Measurements from ENCODE around the gene SLC24A3. TPM values are rescaled to one million over a fixed set of nuclear protein-coding genes. Genes with fewer than 3 reads are reported as not detected.

Gene SLC24A3
- total and polyA plus RNA-seq, 2 donors from 2014 or later, result 0.86 to 5.2 TPM

DNA sequence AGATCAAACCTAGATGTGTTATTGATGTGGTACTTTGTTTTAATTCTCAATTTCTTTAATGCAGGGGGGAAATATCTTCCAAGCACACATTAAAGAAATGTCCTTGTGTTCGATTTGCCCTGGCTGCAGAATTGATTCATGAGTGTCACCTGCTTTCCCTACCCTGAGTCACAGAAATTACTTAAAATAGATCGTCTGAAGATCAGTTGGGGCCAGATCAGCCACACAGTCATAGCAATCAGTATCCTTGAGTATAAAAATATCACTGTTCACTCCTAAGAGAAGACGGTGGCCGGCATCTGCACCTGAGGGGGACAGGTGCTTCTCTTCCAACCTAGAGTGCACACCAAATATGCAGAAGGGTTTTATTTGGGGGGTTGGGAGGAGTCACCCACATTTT, 430.4 kb downstream of the SLC24A3 start:
- Histone ChIP-seq H3K9ac (ENCODE audit: low read length in 3 of 3) (no peak overlapping the region), H3K36me3 (ENCODE audit: control insufficient read depth in 2 of 3, insufficient read depth in 3 of 3, low read length in 3 of 3) (no peaks in the 10 kb centered on the region), H3K9me3 (ENCODE audit: control insufficient read depth in 2 of 3, insufficient read depth in 1 of 3, low read length in 3 of 3) (no peaks in the 10 kb centered on the region), H3K27ac (ENCODE audit: low read depth in 2 of 2, low read length in 2 of 2) (no peak overlapping the region), H3K4me3 (ENCODE audit: low read length in 3 of 3) (no peak overlapping the region), H3K27me3 (ENCODE audit: control insufficient read depth, insufficient read depth, low read length) (no peaks in the 10 kb centered on the region), H3K4me1 (ENCODE audit: control insufficient read depth in 2 of 3, insufficient read depth in 2 of 3, low read depth in 1 of 3, low read length in 3 of 3) (no peaks in the 10 kb centered on the region)
- TF ChIP-seq, protein P1, sequence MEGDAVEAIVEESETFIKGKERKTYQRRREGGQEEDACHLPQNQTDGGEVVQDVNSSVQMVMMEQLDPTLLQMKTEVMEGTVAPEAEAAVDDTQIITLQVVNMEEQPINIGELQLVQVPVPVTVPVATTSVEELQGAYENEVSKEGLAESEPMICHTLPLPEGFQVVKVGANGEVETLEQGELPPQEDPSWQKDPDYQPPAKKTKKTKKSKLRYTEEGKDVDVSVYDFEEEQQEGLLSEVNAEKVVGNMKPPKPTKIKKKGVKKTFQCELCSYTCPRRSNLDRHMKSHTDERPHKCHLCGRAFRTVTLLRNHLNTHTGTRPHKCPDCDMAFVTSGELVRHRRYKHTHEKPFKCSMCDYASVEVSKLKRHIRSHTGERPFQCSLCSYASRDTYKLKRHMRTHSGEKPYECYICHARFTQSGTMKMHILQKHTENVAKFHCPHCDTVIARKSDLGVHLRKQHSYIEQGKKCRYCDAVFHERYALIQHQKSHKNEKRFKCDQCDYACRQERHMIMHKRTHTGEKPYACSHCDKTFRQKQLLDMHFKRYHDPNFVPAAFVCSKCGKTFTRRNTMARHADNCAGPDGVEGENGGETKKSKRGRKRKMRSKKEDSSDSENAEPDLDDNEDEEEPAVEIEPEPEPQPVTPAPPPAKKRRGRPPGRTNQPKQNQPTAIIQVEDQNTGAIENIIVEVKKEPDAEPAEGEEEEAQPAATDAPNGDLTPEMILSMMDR (IDR thresholded peaks at IDR 0.05; ENCODE audit: borderline replicate concordance, extremely low read depth, insufficient read depth), result no peak
- intact Hi-C loops (cut with DNase I), result no loop called here
- no peak for FAIRE-seq
- DNase-seq, result no peak

- Histone ChIP-seq H3K9me3 (ENCODE audit: control insufficient read depth in 2 of 3, insufficient read depth in 1 of 3, low read length in 3 of 3) (no peaks in the 10 kb centered on the region), H3K36me3 (ENCODE audit: control insufficient read depth in 2 of 3, insufficient read depth in 3 of 3, low read length in 3 of 3) (no peaks in the 10 kb centered on the region), H3K4me3 (ENCODE audit: low read length in 3 of 3) (no peak overlapping the region), H3K27ac (ENCODE audit: low read depth in 2 of 2, low read length in 2 of 2) (no peak overlapping the region), H3K27me3 (ENCODE audit: control insufficient read depth, insufficient read depth, low read length) (no peaks in the 10 kb centered on the region), H3K9ac (ENCODE audit: low read length in 3 of 3) (no peak overlapping the region), H3K4me1 (ENCODE audit: control insufficient read depth in 2 of 3, insufficient read depth in 2 of 3, low read depth in 1 of 3, low read length in 3 of 3) (no peaks in the 10 kb centered on the region)
- FAIRE-seq (no peak), DNase-seq (no peak)
- TF ChIP-seq, protein P1 (IDR thresholded peaks at IDR 0.05; ENCODE audit: borderline replicate concordance, extremely low read depth, insufficient read depth), result no peak
- intact Hi-C loops (cut with DNase I), result no loop called here
Observed at GRCh38 chr20:19644085-19644484, 431.6 kb downstream of the SLC24A3 start.

- TF ChIP-seq, protein P1 (IDR thresholded peaks at IDR 0.05; ENCODE audit: borderline replicate concordance, extremely low read depth, insufficient read depth), result no peak
- H3K27ac ChIP-seq (ENCODE audit: low read depth in 2 of 2, low read length in 2 of 2), result no peak overlapping the region
- H3K4me1 ChIP-seq (ENCODE audit: control insufficient read depth in 2 of 3, insufficient read depth in 2 of 3, low read depth in 1 of 3, low read length in 3 of 3), result no peaks in the 10 kb centered on the region
- DNase-seq (no peak), FAIRE-seq (no peak)
- no peak overlapping the region for H3K9ac ChIP-seq (ENCODE audit: low read length in 3 of 3)
- H3K4me3 ChIP-seq (ENCODE audit: low read length in 3 of 3), result no peak overlapping the region
- no peaks in the 10 kb centered on the region for H3K27me3 ChIP-seq (ENCODE audit: control insufficient read depth, insufficient read depth, low read length)
- no peaks in the 10 kb centered on the region for H3K36me3 ChIP-seq (ENCODE audit: control insufficient read depth in 2 of 3, insufficient read depth in 3 of 3, low read length in 3 of 3)
- peaks cover 0 to 2% (median 0%) of the 10 kb centered on the region in 3 donors for H3K9me3 ChIP-seq (ENCODE audit: control insufficient read depth in 2 of 3, insufficient read depth in 1 of 3, low read length in 3 of 3)
- intact Hi-C loops (cut with DNase I), result no loop called here
Observed at GRCh38 chr20:19646963-19647362, 434.5 kb downstream of the SLC24A3 start.

DNA sequence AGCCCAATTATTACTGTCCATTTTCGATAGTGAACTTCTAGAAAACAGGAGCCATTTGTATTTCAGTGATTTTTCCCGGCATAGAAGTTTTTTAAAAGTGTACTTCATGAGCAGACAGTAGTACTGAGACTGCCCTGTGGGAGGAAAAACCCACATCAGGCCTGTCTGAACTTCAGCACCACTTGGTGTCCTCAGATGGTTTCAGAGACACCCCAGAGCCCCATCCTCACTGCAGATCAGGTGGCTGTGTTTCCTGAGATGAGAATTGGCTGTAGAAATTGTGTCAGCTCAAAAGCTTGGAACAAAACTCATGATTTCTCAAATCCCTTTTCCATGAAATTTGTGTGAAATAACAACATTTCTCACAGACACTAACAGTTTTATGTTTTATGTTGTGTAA, 435.6 kb downstream of the SLC24A3 start:
- intact Hi-C loops (cut with DNase I), result no loop called here
- peaks cover 0 to 2% (median 0%) of the 10 kb centered on the region in 3 donors for H3K9me3 ChIP-seq (ENCODE audit: control insufficient read depth in 2 of 3, insufficient read depth in 1 of 3, low read length in 3 of 3)
- FAIRE-seq, result no peak

More for the DNA sequence above, 435.6 kb downstream of the SLC24A3 start:
- Histone ChIP-seq H3K9ac (ENCODE audit: low read length in 3 of 3) (no peak overlapping the region), H3K36me3 (ENCODE audit: control insufficient read depth in 2 of 3, insufficient read depth in 3 of 3, low read length in 3 of 3) (no peaks in the 10 kb centered on the region), H3K27ac (ENCODE audit: low read depth in 2 of 2, low read length in 2 of 2) (no peak overlapping the region), H3K27me3 (ENCODE audit: control insufficient read depth, insufficient read depth, low read length) (no peaks in the 10 kb centered on the region), H3K4me3 (ENCODE audit: low read length in 3 of 3) (no peak overlapping the region), H3K4me1 (ENCODE audit: control insufficient read depth in 2 of 3, insufficient read depth in 2 of 3, low read depth in 1 of 3, low read length in 3 of 3) (no peaks in the 10 kb centered on the region)
- TF ChIP-seq, protein P1 (IDR thresholded peaks at IDR 0.05; ENCODE audit: borderline replicate concordance, extremely low read depth, insufficient read depth), result no peak
- no peak for DNase-seq

Data from kidney (tissue), 14 donors.